GM12878 (cell line): ENCODE results near the gene TRPM3.

Experiments used
- ATF3 ChIP-seq: IDR thresholded peaks from 2 replicates; pipeline ENCODE4 v1.6.1; 2011; ENCODE audit warnings: low read depth, mild to moderate bottlenecking, low read length, moderate library complexity, borderline replicate concordance; ENCODE audit errors: extremely low read depth
- CTCF ChIP-seq, 3 experiments: IDR thresholded peaks in 2 of 3; conservative IDR thresholded peaks in 1 of 3; 2 replicates each; pipeline ENCODE4 v1.5.1; 2011; ENCODE audit warnings: low read depth in 3 of 3, low read length in 3 of 3, mild to moderate bottlenecking in 3 of 3, control low read depth in 2 of 3, moderate library complexity in 2 of 3, inconsistent platforms in 1 of 3, mixed read lengths in 1 of 3; ENCODE audit not compliant: control insufficient read depth in 2 of 3, insufficient read depth in 1 of 3; ENCODE audit errors: extremely low read depth in 1 of 3
- ELK1 ChIP-seq: IDR thresholded peaks from 2 replicates; pipeline ENCODE4 v1.6.1; 2012; ENCODE audit warnings: low read depth, low read length, improper control_type of control experiment
- EZH2 ChIP-seq: IDR thresholded peaks from 2 replicates; pipeline ENCODE4 v1.6.1; 2012; ENCODE audit warnings: low read depth, mild to moderate bottlenecking, control low read depth, inconsistent platforms, low read length, borderline replicate concordance; ENCODE audit not compliant: control insufficient read depth
- GABPA ChIP-seq: IDR thresholded peaks from 2 replicates; pipeline ENCODE4 v1.6.1; 2014; ENCODE audit warnings: antibody characterized with exemption, low read depth, mild to moderate bottlenecking, inconsistent platforms
- MTA2 ChIP-seq: fragments of 450-650 bp; IDR thresholded peaks from 2 replicates; pipeline ENCODE4 v1.6.1; 2016; ENCODE audit warnings: low read depth, mild to moderate bottlenecking, moderate library complexity
- POLR2AphosphoS5 ChIP-seq: IDR thresholded peaks from 2 replicates; pipeline ENCODE4 v1.6.1; 2011; ENCODE audit warnings: mild to moderate bottlenecking, low read length, inconsistent platforms
- RAD21 ChIP-seq: IDR thresholded peaks from 2 replicates; pipeline ENCODE4 v1.6.1; 2011; ENCODE audit warnings: mild to moderate bottlenecking, low read depth, low read length, moderate library complexity; ENCODE audit not compliant: insufficient read depth
- TAF1 ChIP-seq: IDR thresholded peaks from 2 replicates; pipeline ENCODE4 v1.6.1; 2011; ENCODE audit warnings: mild to moderate bottlenecking, low read depth, low read length, borderline replicate concordance
- YY1 ChIP-seq: IDR thresholded peaks from 2 replicates; pipeline ENCODE4 v1.6.1; 2011; ENCODE audit warnings: low read depth, mild to moderate bottlenecking, low read length
- ZBTB40 ChIP-seq: fragments of 450-650 bp; IDR thresholded peaks from 2 replicates; pipeline ENCODE4 v1.6.1; 2016; ENCODE audit warnings: mild to moderate bottlenecking, moderate library complexity, borderline replicate concordance

- TF ChIP-seq GABPA (no peak), YY1 (no peak), CTCF (IDR thresholded peaks at IDR 0.05 in 2 of 3, conservative IDR thresholded peaks at IDR 0.05 in 1 of 3; ENCODE audit: control insufficient read depth in 2 of 3, extremely low read depth in 1 of 3, insufficient read depth in 1 of 3, low read depth in 3 of 3, low read length in 3 of 3) (no peak), TAF1 (no peak), ELK1 (no peak), MTA2 (no peak), ATF3 (no peak), POLR2AphosphoS5 (no peak), ZBTB40 (no peak), EZH2 (no peak), RAD21 (no peak)
These were observed 531.1 kb downstream of the TRPM3 start for GRCh38 chr9:70590315-70590677.
